SK-N-MC (cell line): Measurements from ENCODE around the gene MTM1.

ENCODE experiments used
- DNase-seq: peaks from one replicate; pipeline ENCODE4 v3.0.0-alpha.2; 2011; ENCODE audit warnings: low read depth, low spot score
- H3K27ac ChIP-seq: fragments of 200-600 bp; sonication (generic); 2 replicates; pipeline ENCODE4 v1.5.1; 2016; ENCODE audit warnings: mixed run types
- H3K36me3 ChIP-seq: fragments of 200-600 bp; sonication (generic); 2 replicates; pipeline ENCODE4 v1.6.1; 2017; ENCODE audit warnings: antibody characterized with exemption, low read length, mixed read lengths; ENCODE audit not compliant: insufficient read depth
- H3K4me3 ChIP-seq: fragments of 200-600 bp; sonication (generic); 2 replicates; pipeline ENCODE4 v1.5.1; 2016
- H3K9ac ChIP-seq: fragments of 200-600 bp; sonication (generic); 2 replicates; pipeline ENCODE4 v1.8.0; 2017; ENCODE audit warnings: mixed run types, mixed read lengths; ENCODE audit not compliant: insufficient read length
- H3K9me3 ChIP-seq: fragments of 200-600 bp; sonication (generic); 2 replicates; pipeline ENCODE4 v1.6.1; 2017; ENCODE audit warnings: low read depth, mild to moderate bottlenecking, antibody characterized with exemption, low read length, moderate library complexity, mixed read lengths
- EZH2 ChIP-seq: fragments of 200-600 bp; sonication (generic); IDR thresholded peaks from one replicate; pipeline ENCODE4 v1.6.1; 2017; ENCODE audit warnings: antibody characterized with exemption
- FOXP2 ChIP-seq: optimal IDR thresholded peaks from 2 replicates; pipeline ENCODE3; 2011; ENCODE audit warnings: mild to moderate bottlenecking, moderate library complexity; ENCODE audit not compliant: insufficient read depth; ENCODE audit errors: extremely low read length, control extremely low read depth
- POLR2AphosphoS5 ChIP-seq: IDR thresholded peaks from 2 replicates; pipeline ENCODE4 v1.6.1; 2012; ENCODE audit warnings: mild to moderate bottlenecking, low read depth, low read length, borderline replicate concordance

Gene MTM1

DNA sequence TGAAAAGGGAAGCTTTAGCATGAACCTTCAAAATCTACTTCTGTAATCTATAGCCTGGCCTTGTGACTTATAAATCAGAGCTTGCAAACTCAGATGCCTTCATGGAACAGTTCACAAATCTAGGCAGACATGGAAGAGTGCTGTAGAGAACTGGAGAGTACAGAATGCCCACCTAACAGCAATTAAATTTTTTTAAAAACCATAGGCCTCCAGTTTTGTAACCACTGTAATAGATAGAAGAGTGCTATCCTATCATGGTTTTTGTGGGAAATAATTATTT lies 135.2 kb downstream of the MTM1 start:
- Histone ChIP-seq H3K9ac (no peak overlapping the region), H3K9me3 (no peaks in the 10 kb centered on the region), H3K27ac (no peak overlapping the region), H3K4me3 (no peak overlapping the region), H3K36me3 (peaks cover 10% of the 10 kb centered on the region; the same call in 1 of the 2 replicates)
- no peak for DNase-seq
- no peak for TF ChIP-seq POLR2AphosphoS5
- TF ChIP-seq EZH2: no peak
- TF ChIP-seq FOXP2: no peak

DNA sequence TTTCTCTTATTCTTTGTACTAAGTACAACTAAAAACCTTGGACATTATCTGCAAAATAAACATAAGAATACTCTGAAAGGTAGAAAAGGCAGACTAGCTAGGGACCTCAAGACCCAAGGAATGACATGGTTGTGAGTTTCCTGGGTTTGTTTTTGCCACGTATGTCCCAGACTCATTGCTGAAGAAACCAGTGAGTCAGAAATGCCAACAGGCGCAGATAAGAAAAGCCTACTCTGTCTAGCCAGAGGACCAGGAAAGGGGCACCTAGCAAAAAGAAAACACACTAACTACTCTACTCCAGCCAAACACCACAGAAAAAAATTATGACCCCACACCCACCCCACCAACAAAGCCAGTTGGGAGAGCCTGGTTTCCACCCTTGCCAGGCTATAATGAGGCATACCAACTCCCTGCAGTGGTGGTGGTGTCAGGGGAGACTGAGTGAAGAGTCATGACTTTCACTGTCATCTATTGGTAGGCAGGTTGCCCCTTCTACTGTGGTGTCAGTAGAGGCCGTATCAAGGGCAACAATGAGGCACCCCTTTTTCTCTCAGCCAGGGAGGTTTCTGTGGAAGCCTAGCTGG lies 135.7 kb downstream of the MTM1 start:
- no peak for DNase-seq
- TF ChIP-seq POLR2AphosphoS5 (no peak), EZH2 (no peak), FOXP2 (no peak)

DNA sequence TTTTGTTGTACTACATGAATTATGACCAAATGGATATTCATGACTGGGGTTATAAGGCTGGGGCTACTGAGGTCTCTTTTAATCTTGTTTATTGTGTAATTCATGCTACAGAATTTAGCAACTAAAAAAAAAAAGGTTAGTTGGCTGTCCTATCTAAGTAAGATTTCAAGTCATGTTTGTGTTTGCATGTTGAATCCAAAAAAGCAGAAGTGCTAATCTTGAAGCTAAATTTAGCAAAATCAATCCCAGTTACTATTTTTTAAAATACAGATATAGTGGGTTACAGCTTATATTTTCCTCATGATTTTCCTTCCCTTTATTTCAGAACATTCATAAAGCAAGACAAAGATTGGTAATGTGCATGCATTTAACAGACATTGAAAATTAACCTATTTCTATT lies 144.2 kb downstream of the MTM1 start:
- H3K36me3 ChIP-seq: no peaks in the 10 kb centered on the region
- no peak overlapping the region for H3K9ac ChIP-seq
- no peaks in the 10 kb centered on the region for H3K9me3 ChIP-seq
- no peak overlapping the region for H3K27ac ChIP-seq
- DNase-seq: no peak
- no peak overlapping the region for H3K4me3 ChIP-seq
- TF ChIP-seq POLR2AphosphoS5: no peak
- TF ChIP-seq FOXP2: no peak
- TF ChIP-seq EZH2: no peak

More for the DNA sequence above, 135.7 kb downstream of the MTM1 start:
- H3K27ac ChIP-seq: no peak overlapping the region
- H3K9me3 ChIP-seq: no peaks in the 10 kb centered on the region
- H3K9ac ChIP-seq: no peak overlapping the region
- H3K36me3 ChIP-seq: peaks cover 10% of the 10 kb centered on the region; the same call in 1 of the 2 replicates
- no peak overlapping the region for H3K4me3 ChIP-seq

DNA sequence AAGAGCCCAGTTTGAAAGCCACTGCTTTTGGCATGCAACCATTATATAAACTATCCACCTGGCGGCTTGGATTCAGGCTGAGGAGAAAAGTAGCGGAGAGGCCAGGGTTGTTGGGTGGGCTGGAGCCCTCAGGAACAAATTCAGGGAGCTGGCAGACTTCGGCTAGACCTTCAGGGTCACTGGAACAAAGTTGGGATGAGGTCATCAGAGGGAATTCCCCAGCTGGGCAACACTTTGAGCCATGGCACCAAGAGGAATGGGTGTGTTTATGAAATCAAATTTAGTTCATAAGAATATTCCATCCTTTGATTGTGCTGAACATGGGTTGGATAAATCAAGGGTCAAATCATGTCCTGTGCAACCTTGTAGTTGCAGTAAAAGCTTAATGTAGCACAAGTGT lies 146.8 kb downstream of the MTM1 start:
- TF ChIP-seq POLR2AphosphoS5: no peak
- no peak for TF ChIP-seq FOXP2
- no peak for TF ChIP-seq EZH2

DNA sequence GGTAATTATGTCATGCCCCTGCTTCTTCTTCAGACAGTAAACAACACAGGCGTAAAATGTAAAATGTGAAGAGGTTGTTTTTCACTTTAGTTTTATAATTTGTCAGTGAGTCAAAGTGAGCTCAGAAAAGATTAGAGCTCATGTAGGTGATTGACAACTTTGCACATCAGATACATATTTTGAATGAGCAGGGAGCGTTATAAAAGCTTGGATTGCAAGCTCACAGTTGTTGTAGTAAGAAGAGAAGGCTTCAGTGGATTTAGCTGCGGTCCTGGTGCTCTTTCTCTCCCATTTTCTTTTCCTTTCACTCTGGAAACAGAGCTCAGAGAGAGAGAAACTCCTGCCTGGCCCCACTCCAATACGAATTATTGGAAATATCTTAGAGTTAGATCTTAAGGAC lies 151.2 kb downstream of the MTM1 start:
- Histone ChIP-seq H3K36me3 (peaks cover 4% of the 10 kb centered on the region; the same call in 1 of the 2 replicates), H3K9ac (no peak overlapping the region), H3K27ac (no peak overlapping the region), H3K4me3 (no peak overlapping the region), H3K9me3 (no peaks in the 10 kb centered on the region; the same call in 1 of the 2 replicates)
- TF ChIP-seq EZH2 (no peak), FOXP2 (no peak), POLR2AphosphoS5 (no peak)
- no peak for DNase-seq

More for the DNA sequence above, 146.8 kb downstream of the MTM1 start:
- H3K27ac ChIP-seq: no peak overlapping the region
- no peak overlapping the region for H3K9ac ChIP-seq
- H3K9me3 ChIP-seq: no peaks in the 10 kb centered on the region
- DNase-seq: no peak
- no peaks in the 10 kb centered on the region for H3K36me3 ChIP-seq
- H3K4me3 ChIP-seq: no peak overlapping the region
